Loucy (cell line): Measurements from ENCODE around the gene PHKG1.

Source experiments
- H2AFZ ChIP-seq: fragments of 200-600 bp; sonication (generic); 2 replicates; pipeline ENCODE4 v1.6.0; 2016; ENCODE audit warnings: antibody characterized with exemption, mild to moderate bottlenecking, low read length, moderate library complexity
- H3F3A ChIP-seq: fragments of 200-600 bp; 2 replicates; pipeline ENCODE4 v1.6.0; 2016; ENCODE audit warnings: antibody characterized with exemption, low read depth, mild to moderate bottlenecking
- H3K27me3 ChIP-seq: fragments of 200-600 bp; sonication (generic); 2 replicates; pipeline ENCODE4 v1.6.1; 2014; ENCODE audit warnings: low read length, mild to moderate bottlenecking; ENCODE audit not compliant: insufficient read depth, poor library complexity, severe bottlenecking
- H3K36me3 ChIP-seq: fragments of 200-600 bp; sonication (generic); 2 replicates; pipeline ENCODE4 v1.6.1; 2016; ENCODE audit warnings: low read length; ENCODE audit not compliant: insufficient read depth
- H3K4me1 ChIP-seq: fragments of 200-600 bp; sonication (generic); 2 replicates; pipeline ENCODE4 v1.5.1; 2014; ENCODE audit warnings: low read length, mild to moderate bottlenecking; ENCODE audit not compliant: insufficient read depth, poor library complexity, severe bottlenecking
- H3K4me2 ChIP-seq: fragments of 200-600 bp; sonication (generic); 2 replicates; pipeline ENCODE4 v1.6.0; 2014; ENCODE audit warnings: antibody characterized with exemption, low read length, low read depth, mild to moderate bottlenecking; ENCODE audit not compliant: poor library complexity, severe bottlenecking
- H3K4me3 ChIP-seq: fragments of 200-600 bp; sonication (generic); 2 replicates; pipeline ENCODE4 v1.5.1; 2014; ENCODE audit warnings: low read length, mild to moderate bottlenecking, mixed read lengths; ENCODE audit not compliant: poor library complexity, severe bottlenecking
- H3K79me2 ChIP-seq: fragments of 200-600 bp; sonication (generic); 2 replicates; pipeline ENCODE4 v1.6.1; 2014; ENCODE audit warnings: low read length; ENCODE audit not compliant: insufficient read depth
- H3K9ac ChIP-seq: fragments of 200-600 bp; sonication (generic); 2 replicates; pipeline ENCODE4 v1.6.0; 2014; ENCODE audit warnings: mild to moderate bottlenecking, low read depth, low read length, moderate library complexity; ENCODE audit not compliant: poor library complexity, severe bottlenecking
- H3K9me2 ChIP-seq: fragments of 200-600 bp; sonication (generic); replicated peaks from 2 replicates; pipeline ENCODE4 v1.6.1; 2016; ENCODE audit warnings: low read depth, low read length, mixed read lengths
- H3K9me3 ChIP-seq: fragments of 200-600 bp; sonication (generic); 2 replicates; pipeline ENCODE4 v1.6.1; 2014; ENCODE audit warnings: mild to moderate bottlenecking, antibody characterized with exemption, low read length, low read depth; ENCODE audit not compliant: insufficient read depth
- H4K20me1 ChIP-seq: fragments of 200-600 bp; sonication (generic); 2 replicates; pipeline ENCODE4 v1.6.0; 2014; ENCODE audit warnings: antibody characterized with exemption, low read length, mild to moderate bottlenecking; ENCODE audit not compliant: insufficient read depth, poor library complexity, severe bottlenecking
- EZH2phosphoT487 ChIP-seq: fragments of 200-600 bp; IDR thresholded peaks from 2 replicates; pipeline ENCODE4 v1.6.1; 2018; ENCODE audit warnings: antibody characterized with exemption, mild to moderate bottlenecking, moderate library complexity, borderline replicate concordance
- TF ChIP-seq, protein P1 (sequence below): fragments of 200-600 bp; sonication (generic); conservative IDR thresholded peaks from 2 replicates; pipeline ENCODE4 v1.5.1; 2014; ENCODE audit warnings: mild to moderate bottlenecking, antibody characterized with exemption, low read length

The PHKG1 gene

DNA sequence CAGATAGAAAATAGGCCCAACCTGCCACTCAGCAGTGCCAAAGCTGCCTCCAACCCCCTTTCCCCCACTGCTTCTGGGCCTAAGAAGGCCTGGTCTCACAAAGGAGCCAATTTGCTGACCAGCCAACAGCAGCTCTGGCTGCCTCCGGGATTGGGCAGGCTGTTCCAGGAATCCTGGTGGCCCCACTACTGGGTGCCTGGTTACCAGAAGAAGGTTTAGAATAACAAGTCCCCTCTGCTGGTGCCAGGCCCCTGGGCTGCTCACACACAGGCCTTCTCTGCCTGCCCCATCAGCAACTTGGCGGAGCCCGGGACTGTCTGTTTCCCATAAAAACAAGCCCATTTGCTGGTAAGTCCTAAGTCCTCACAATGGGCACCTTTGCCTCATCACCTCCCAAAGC is 1.2 kb downstream of the PHKG1 start:
- Histone ChIP-seq H3K4me1 (no peaks in the 10 kb centered on the region), H3F3A (no peaks in the 10 kb centered on the region)

GRCh38 chr7:56087445-56087844 is 5.3 kb downstream of the PHKG1 start:
- Histone ChIP-seq H4K20me1 (no peaks in the 10 kb centered on the region), H3K4me2 (no peak overlapping the region), H3K9me3 (no peaks in the 10 kb centered on the region), H3K79me2 (no peaks in the 10 kb centered on the region), H3K4me1 (no peaks in the 10 kb centered on the region), H3K27me3 (no peaks in the 10 kb centered on the region), H3K9ac (no peak overlapping the region), H3F3A (no peaks in the 10 kb centered on the region), H3K9me2 (no peaks in the 10 kb centered on the region), H2AFZ (no peak overlapping the region), H3K4me3 (no peak overlapping the region), H3K36me3 (no peaks in the 10 kb centered on the region)
- no peak for TF ChIP-seq EZH2phosphoT487
- TF ChIP-seq, protein P1, sequence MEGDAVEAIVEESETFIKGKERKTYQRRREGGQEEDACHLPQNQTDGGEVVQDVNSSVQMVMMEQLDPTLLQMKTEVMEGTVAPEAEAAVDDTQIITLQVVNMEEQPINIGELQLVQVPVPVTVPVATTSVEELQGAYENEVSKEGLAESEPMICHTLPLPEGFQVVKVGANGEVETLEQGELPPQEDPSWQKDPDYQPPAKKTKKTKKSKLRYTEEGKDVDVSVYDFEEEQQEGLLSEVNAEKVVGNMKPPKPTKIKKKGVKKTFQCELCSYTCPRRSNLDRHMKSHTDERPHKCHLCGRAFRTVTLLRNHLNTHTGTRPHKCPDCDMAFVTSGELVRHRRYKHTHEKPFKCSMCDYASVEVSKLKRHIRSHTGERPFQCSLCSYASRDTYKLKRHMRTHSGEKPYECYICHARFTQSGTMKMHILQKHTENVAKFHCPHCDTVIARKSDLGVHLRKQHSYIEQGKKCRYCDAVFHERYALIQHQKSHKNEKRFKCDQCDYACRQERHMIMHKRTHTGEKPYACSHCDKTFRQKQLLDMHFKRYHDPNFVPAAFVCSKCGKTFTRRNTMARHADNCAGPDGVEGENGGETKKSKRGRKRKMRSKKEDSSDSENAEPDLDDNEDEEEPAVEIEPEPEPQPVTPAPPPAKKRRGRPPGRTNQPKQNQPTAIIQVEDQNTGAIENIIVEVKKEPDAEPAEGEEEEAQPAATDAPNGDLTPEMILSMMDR: no peak

More for the DNA sequence above, 1.2 kb downstream of the PHKG1 start:
- Histone ChIP-seq H3K27me3 (no peaks in the 10 kb centered on the region), H3K9me3 (no peaks in the 10 kb centered on the region), H3K9ac (no peak overlapping the region), H3K36me3 (no peaks in the 10 kb centered on the region), H3K9me2 (no peaks in the 10 kb centered on the region), H3K4me2 (no peak overlapping the region), H4K20me1 (no peaks in the 10 kb centered on the region), H2AFZ (no peak overlapping the region), H3K4me3 (no peak overlapping the region), H3K79me2 (no peaks in the 10 kb centered on the region)
- TF ChIP-seq EZH2phosphoT487: no peak
- TF ChIP-seq, protein P1: no peak

- Histone ChIP-seq H3K27me3 (no peaks in the 10 kb centered on the region), H3K4me3 (no peak overlapping the region), H3K9me3 (no peaks in the 10 kb centered on the region), H4K20me1 (no peaks in the 10 kb centered on the region), H3K4me1 (no peaks in the 10 kb centered on the region), H3K79me2 (no peaks in the 10 kb centered on the region), H2AFZ (no peak overlapping the region), H3K9me2 (no peaks in the 10 kb centered on the region), H3K36me3 (no peaks in the 10 kb centered on the region), H3F3A (no peaks in the 10 kb centered on the region), H3K9ac (no peak overlapping the region), H3K4me2 (no peak overlapping the region)
- TF ChIP-seq, protein P1: no peak
- no peak for TF ChIP-seq EZH2phosphoT487
Observed at GRCh38 chr7:56086761-56087160, 6.0 kb downstream of the PHKG1 start.
